ENCODE data around the gene ATP6V1G2.
A peak's percentile ranks its signal among the peaks of the same experiment; 100 is the strongest.

The ATP6V1G2 gene

DNA sequence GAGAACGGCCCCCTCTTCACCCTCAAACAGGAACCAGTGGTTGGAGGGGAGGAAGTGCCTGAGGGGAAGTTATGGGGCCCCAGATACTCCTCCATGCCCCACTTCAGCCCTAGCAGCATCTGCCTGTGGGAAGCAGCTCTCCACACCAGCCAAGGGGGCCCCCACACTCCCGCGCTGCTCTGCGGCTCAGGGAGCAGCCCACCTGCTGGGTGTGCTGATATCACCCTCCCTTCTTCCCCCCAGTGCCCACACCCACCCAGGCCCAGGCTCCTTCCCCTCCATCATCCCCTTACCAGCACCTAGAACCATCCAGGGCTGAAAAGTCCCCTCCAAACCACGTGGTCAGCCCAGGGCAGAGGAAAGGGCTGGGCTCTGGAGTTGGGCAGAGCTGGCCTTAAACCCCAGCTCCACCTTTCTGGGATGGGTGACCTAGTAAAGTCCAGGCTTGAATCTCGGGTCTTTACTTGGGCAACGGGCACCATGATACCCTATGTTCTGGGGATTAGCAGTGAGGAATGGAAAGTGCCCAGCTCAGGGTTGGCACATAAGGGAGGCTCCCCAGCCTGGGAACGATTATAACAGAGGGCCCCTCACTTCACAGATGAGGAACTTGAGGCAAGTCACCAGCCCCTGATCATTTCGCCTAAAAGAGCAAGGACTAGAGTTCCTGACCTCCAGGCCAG, 40.3 kb upstream of the ATP6V1G2 start:
- no peaks in the 10 kb centered on the region for H3K27me3 ChIP-seq (ENCODE audit: insufficient read depth, low read length, poor library complexity)
- H3K4me2 ChIP-seq (ENCODE audit: low read length) = no peak overlapping the region
- H2AK5ac ChIP-seq (ENCODE audit: low read length) = no peak overlapping the region
- no peak overlapping the region for H3K56ac ChIP-seq (ENCODE audit: low read length)
- H3K27ac ChIP-seq (ENCODE audit: low read depth, low read length) = no peak overlapping the region
- no peak overlapping the region for H3K4me3 ChIP-seq (ENCODE audit: low read length)
- no peak overlapping the region for H2BK120ac ChIP-seq (ENCODE audit: low read depth, low read length)
- H3K36me3 ChIP-seq (ENCODE audit: control insufficient read depth, insufficient read depth, low read length) = no peaks in the 10 kb centered on the region
- H3K23ac ChIP-seq (ENCODE audit: low read length) = no peak overlapping the region
- no peak for DNase-seq
- H3K9ac ChIP-seq (ENCODE audit: low read length) = no peak overlapping the region
- peaks cover 2% of the 10 kb centered on the region for H3K4me1 ChIP-seq (ENCODE audit: control insufficient read depth, low read depth, low read length)
- no peak overlapping the region for H4K8ac ChIP-seq (ENCODE audit: low read depth, low read length)
- H2BK15ac ChIP-seq (replicated peaks; ENCODE audit: low read depth) = no peak overlapping the region
- no peaks in the 10 kb centered on the region for H3K79me2 ChIP-seq (ENCODE audit: control insufficient read depth, insufficient read depth, low read length)
- H2BK5ac ChIP-seq (ENCODE audit: low read length) = no peak overlapping the region
- H3K79me1 ChIP-seq (ENCODE audit: low read length) = no peaks in the 10 kb centered on the region
- no peak overlapping the region for H3K4ac ChIP-seq (ENCODE audit: low read depth, low read length)
- H3K18ac ChIP-seq (ENCODE audit: low read length) = no peak overlapping the region
- no CpG with 5 or more reads among the region's 9 CpGs for WGBS (ENCODE audit: extremely low coverage, insufficient coverage, low lambda C conversion rate)
- no peak overlapping the region for H4K5ac ChIP-seq (ENCODE audit: low read length)

DNA sequence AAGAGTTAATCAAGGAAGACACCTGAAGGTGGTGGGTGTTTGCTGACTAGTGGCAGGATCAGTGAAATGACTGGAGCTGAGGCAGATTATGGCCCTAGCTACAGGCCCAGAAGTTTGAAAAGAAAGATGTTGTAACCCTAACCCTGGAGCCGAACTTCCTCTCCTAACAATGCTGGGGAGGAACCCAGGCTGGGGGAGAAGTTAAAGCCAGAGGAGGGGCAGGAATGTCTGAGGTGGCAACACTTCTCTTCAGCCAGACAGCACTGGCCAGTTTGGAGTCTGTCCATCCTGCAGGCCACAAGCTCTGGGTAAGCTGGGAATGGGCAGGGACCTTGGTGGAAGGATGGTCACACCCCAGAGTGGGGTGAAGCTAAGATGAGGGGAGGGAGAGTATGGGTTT, 39.6 kb upstream of the ATP6V1G2 start, which contains the start of gene LST1:
Gene LST1, plus strand, starts transcription at position 270 of the 400 bp plus-strand sequence. CDS start 1,023 bp downstream, outside the sequence.
- H3K18ac ChIP-seq (ENCODE audit: low read length) = no peak within 1 kb of the TSS
- H3K79me2 ChIP-seq (ENCODE audit: control insufficient read depth, insufficient read depth, low read length) = no peaks in the 10 kb centered on the region
- H2BK5ac ChIP-seq (ENCODE audit: low read length) = no peak within 1 kb of the TSS
- no peak within 1 kb of the TSS for H3K56ac ChIP-seq (ENCODE audit: low read length)
- no peak within 1 kb of the TSS for H3K4me3 ChIP-seq (ENCODE audit: low read length)
- no peak within 1 kb of the TSS for H4K8ac ChIP-seq (ENCODE audit: low read depth, low read length)
- no peak within 1 kb of the TSS for H3K9ac ChIP-seq (ENCODE audit: low read length)
- no peak within 1 kb of the TSS for H3K4ac ChIP-seq (ENCODE audit: low read depth, low read length)
- no peak within 1 kb of the TSS for H3K27ac ChIP-seq (ENCODE audit: low read depth, low read length)
- no peak within 1 kb of the TSS for H2AK5ac ChIP-seq (ENCODE audit: low read length)
- peaks cover 3% of the 10 kb centered on the region for H3K4me1 ChIP-seq (ENCODE audit: control insufficient read depth, low read depth, low read length)
- H3K79me1 ChIP-seq (ENCODE audit: low read length) = no peaks in the 10 kb centered on the region
- no peak within 1 kb of the TSS for H2BK120ac ChIP-seq (ENCODE audit: low read depth, low read length)
- H3K27me3 ChIP-seq (ENCODE audit: insufficient read depth, low read length, poor library complexity) = no peaks in the 10 kb centered on the region
- no CpG with 5 or more reads among the region's 1 CpG for WGBS (ENCODE audit: extremely low coverage, insufficient coverage, low lambda C conversion rate)
- no peak for DNase-seq
- H3K4me2 ChIP-seq (ENCODE audit: low read length) = no peak within 1 kb of the TSS
- no peak within 1 kb of the TSS for H2BK15ac ChIP-seq (replicated peaks; ENCODE audit: low read depth)
- H4K5ac ChIP-seq (ENCODE audit: low read length) = no peak within 1 kb of the TSS
- no peak within 1 kb of the TSS for H3K23ac ChIP-seq (ENCODE audit: low read length)
- H3K36me3 ChIP-seq (ENCODE audit: control insufficient read depth, insufficient read depth, low read length) = no peaks in the 10 kb centered on the region

DNA sequence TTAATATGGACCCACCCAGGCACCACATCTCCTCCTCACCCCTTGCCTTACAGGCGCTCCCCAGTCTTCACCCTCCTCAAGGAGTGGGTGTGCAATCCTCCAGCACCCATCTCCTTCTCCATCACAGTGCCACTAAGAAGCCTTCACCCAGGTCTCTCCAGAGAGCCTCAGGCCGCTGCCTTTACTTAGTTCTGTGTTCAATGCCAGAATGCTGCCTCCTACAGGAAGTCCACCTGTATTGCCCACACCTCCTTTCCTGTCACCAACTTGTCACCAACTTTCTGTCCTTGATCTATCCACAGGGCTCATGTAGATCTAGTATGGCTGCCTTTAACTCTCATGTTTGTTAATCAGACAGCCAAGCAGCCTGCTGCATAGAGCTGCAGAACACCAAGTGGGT, 39.1 kb upstream of the ATP6V1G2 start:
- Histone ChIP-seq H4K5ac (ENCODE audit: low read length) (no peak overlapping the region), H3K4me3 (ENCODE audit: low read length) (no peak overlapping the region), H3K4me2 (ENCODE audit: low read length) (no peak overlapping the region), H2AK5ac (ENCODE audit: low read length) (no peak overlapping the region), H3K36me3 (ENCODE audit: control insufficient read depth, insufficient read depth, low read length) (no peaks in the 10 kb centered on the region), H3K4me1 (ENCODE audit: control insufficient read depth, low read depth, low read length) (peaks cover 3% of the 10 kb centered on the region), H3K4ac (ENCODE audit: low read depth, low read length) (no peak overlapping the region), H3K79me1 (ENCODE audit: low read length) (no peaks in the 10 kb centered on the region), H2BK120ac (ENCODE audit: low read depth, low read length) (no peak overlapping the region), H3K56ac (ENCODE audit: low read length) (no peak overlapping the region), H3K79me2 (ENCODE audit: control insufficient read depth, insufficient read depth, low read length) (no peaks in the 10 kb centered on the region), H3K9ac (ENCODE audit: low read length) (no peak overlapping the region), H3K27ac (ENCODE audit: low read depth, low read length) (no peak overlapping the region), H2BK15ac (replicated peaks; ENCODE audit: low read depth) (no peak overlapping the region), H3K23ac (ENCODE audit: low read length) (no peak overlapping the region), H3K27me3 (ENCODE audit: insufficient read depth, low read length, poor library complexity) (no peaks in the 10 kb centered on the region), H2BK5ac (ENCODE audit: low read length) (no peak overlapping the region), H3K18ac (ENCODE audit: low read length) (no peak overlapping the region), H4K8ac (ENCODE audit: low read depth, low read length) (no peak overlapping the region)
- DNase-seq = peak; percentile 70
- no CpG with 5 or more reads among the region's 2 CpGs for WGBS (ENCODE audit: extremely low coverage, insufficient coverage, low lambda C conversion rate)

DNA sequence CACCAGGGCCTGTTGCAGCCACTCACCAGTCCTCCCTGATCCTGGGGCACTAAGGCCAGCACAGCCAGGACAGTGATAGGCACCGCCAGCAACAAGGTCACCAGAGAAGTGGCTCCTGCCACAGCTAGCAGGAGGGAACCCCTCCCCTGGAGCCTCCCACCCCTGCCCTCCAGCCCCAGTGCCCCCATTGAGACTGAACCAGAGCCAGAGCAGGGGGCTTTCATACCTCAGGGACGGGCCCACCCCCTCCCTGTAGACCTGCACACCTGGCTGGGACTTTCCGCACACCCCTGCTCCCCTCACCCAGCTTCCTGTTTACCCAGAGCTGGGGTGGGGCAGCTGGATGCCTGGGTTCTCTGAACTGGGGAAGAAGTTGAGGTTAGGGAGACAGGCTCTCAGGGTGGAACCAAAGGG, 35.8 kb upstream of the ATP6V1G2 start, which contains the start of gene LTB:
Gene LTB, minus strand, starts transcription at position 195 of the 414 bp plus-strand sequence. Its CDS starts 7 bp downstream, at position 188.
- H3K4ac ChIP-seq (ENCODE audit: low read depth, low read length) = peak within 1 kb of the TSS; percentile 46
- peak within 1 kb of the TSS; percentile 91 for H3K18ac ChIP-seq (ENCODE audit: low read length)
- no peak within 1 kb of the TSS for H2BK120ac ChIP-seq (ENCODE audit: low read depth, low read length)
- H3K4me3 ChIP-seq (ENCODE audit: low read length) = peak within 1 kb of the TSS; percentile 89
- H3K36me3 ChIP-seq (ENCODE audit: control insufficient read depth, insufficient read depth, low read length) = no peaks in the 10 kb centered on the region
- H3K56ac ChIP-seq (ENCODE audit: low read length) = peak within 1 kb of the TSS; percentile 93
- DNase-seq = no peak
- H3K79me2 ChIP-seq (ENCODE audit: control insufficient read depth, insufficient read depth, low read length) = no peaks in the 10 kb centered on the region
- H2AK5ac ChIP-seq (ENCODE audit: low read length) = no peak within 1 kb of the TSS
- H3K4me2 ChIP-seq (ENCODE audit: low read length) = peak within 1 kb of the TSS; percentile 94
- H3K27ac ChIP-seq (ENCODE audit: low read depth, low read length) = no peak within 1 kb of the TSS
- H4K5ac ChIP-seq (ENCODE audit: low read length) = no peak within 1 kb of the TSS
- no peaks in the 10 kb centered on the region for H3K27me3 ChIP-seq (ENCODE audit: insufficient read depth, low read length, poor library complexity)
- no peak within 1 kb of the TSS for H4K8ac ChIP-seq (ENCODE audit: low read depth, low read length)
- peak within 1 kb of the TSS; percentile 48 for H3K23ac ChIP-seq (ENCODE audit: low read length)
- H2BK15ac ChIP-seq (replicated peaks; ENCODE audit: low read depth) = no peak within 1 kb of the TSS
- H3K79me1 ChIP-seq (ENCODE audit: low read length) = no peaks in the 10 kb centered on the region
- H2BK5ac ChIP-seq (ENCODE audit: low read length) = peak within 1 kb of the TSS; percentile 62
- peak within 1 kb of the TSS; percentile 93 for H3K9ac ChIP-seq (ENCODE audit: low read length)
- no CpG with 5 or more reads among the region's 3 CpGs for WGBS (ENCODE audit: extremely low coverage, insufficient coverage, low lambda C conversion rate)
- H3K4me1 ChIP-seq (ENCODE audit: control insufficient read depth, low read depth, low read length) = peaks cover 5% of the 10 kb centered on the region

DNA sequence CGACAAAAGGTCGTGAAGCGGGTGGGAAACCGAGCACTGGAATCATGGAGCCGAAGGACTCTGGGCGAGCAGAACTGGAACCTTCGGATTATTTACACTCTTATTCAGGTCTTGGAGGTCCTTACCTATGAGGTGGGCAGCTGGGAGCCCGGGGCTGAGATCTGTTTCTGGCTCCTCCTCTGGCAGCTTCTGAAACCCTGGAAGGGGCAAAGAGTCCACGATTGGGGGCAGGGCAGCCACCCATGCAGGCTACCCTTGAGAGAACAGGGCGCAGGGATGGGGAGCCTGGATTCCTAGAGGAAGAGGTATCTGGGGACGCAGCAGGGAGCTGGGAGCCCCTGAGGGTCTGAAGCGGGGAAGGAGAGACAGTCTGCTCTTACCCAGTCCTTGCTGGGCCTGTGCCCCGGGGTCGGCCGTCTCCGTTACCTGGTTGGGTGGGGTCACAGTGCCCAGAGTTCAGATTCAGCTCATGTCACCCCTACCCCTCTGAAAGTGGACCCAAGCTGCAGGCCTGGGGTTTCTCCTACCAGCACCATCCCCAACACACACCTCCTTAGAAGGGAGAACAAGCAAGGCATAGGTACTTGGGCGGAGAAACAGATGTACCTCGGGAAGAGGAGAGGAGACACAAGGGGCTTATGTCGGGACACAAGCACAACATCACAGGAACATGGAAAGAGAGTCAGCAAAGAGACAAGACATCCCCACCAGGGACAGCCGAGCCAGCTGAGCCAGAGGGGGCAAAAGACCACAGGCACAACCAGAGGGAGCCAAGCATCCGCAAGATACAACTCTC, 35.2 kb upstream of the ATP6V1G2 start:
- DNase-seq = no peak
- no peak overlapping the region for H2AK5ac ChIP-seq (ENCODE audit: low read length)
- no peaks in the 10 kb centered on the region for H3K79me1 ChIP-seq (ENCODE audit: low read length)
- H4K8ac ChIP-seq (ENCODE audit: low read depth, low read length) = no peak overlapping the region
- no peaks in the 10 kb centered on the region for H3K27me3 ChIP-seq (ENCODE audit: insufficient read depth, low read length, poor library complexity)
- no peaks in the 10 kb centered on the region for H3K79me2 ChIP-seq (ENCODE audit: control insufficient read depth, insufficient read depth, low read length)
- peaks cover 5% of the 10 kb centered on the region for H3K4me1 ChIP-seq (ENCODE audit: control insufficient read depth, low read depth, low read length)
- H2BK5ac ChIP-seq (ENCODE audit: low read length) = peak overlapping the region; percentile 62
- H3K4me3 ChIP-seq (ENCODE audit: low read length) = peak overlapping the region; percentile 89
- peak overlapping the region; percentile 93 for H3K56ac ChIP-seq (ENCODE audit: low read length)
- peak overlapping the region; percentile 93 for H3K9ac ChIP-seq (ENCODE audit: low read length)
- no peaks in the 10 kb centered on the region for H3K36me3 ChIP-seq (ENCODE audit: control insufficient read depth, insufficient read depth, low read length)
- H3K4me2 ChIP-seq (ENCODE audit: low read length) = peak overlapping the region; percentile 94
- H2BK15ac ChIP-seq (replicated peaks; ENCODE audit: low read depth) = no peak overlapping the region
- WGBS (ENCODE audit: extremely low coverage, insufficient coverage, low lambda C conversion rate) = no CpG with 5 or more reads among the region's 21 CpGs
- H3K18ac ChIP-seq (ENCODE audit: low read length) = peak overlapping the region; percentile 91
- H2BK120ac ChIP-seq (ENCODE audit: low read depth, low read length) = no peak overlapping the region
- H3K4ac ChIP-seq (ENCODE audit: low read depth, low read length) = peak overlapping the region; percentile 46
- H3K27ac ChIP-seq (ENCODE audit: low read depth, low read length) = no peak overlapping the region
- H4K5ac ChIP-seq (ENCODE audit: low read length) = no peak overlapping the region
- peak overlapping the region; percentile 48 for H3K23ac ChIP-seq (ENCODE audit: low read length)

All from mesendoderm (in vitro differentiated cells).